Stimulated activated CD4-positive, alpha-beta T cell treated with anti-CD3 and anti-CD28 coated beads, Interleukin-15, amount 100 ng/mL, for 48 hours (primary cell): ENCODE data around the gene CACNA1S.

Source experiments
- DNase-seq, 2 donors: peaks; one replicate each; pipeline ENCODE4 v3.0.0-alpha.2; 2020; ENCODE audit warnings: low read depth in 2 of 2

Gene CACNA1S

DNA sequence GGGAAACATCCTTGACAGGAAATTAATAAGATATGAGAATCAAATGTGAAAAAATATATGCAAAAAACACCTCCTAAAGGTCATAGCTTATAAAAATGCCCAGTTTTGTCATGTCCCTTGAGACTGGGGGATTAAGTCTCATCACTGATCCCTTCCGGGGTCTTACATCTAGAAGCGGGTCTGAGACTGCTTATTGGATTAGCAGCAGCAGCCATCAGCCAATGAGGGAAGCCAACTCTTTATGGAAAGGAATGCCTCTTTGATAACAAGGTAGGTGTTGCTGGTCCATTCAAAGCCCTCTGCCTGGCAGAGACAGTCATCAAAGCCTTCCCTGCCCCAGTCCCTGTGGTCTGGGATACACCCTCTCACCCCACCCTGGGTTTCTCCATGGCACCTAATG, 3.9 kb upstream of the CACNA1S start:
- no peak for DNase-seq

DNA sequence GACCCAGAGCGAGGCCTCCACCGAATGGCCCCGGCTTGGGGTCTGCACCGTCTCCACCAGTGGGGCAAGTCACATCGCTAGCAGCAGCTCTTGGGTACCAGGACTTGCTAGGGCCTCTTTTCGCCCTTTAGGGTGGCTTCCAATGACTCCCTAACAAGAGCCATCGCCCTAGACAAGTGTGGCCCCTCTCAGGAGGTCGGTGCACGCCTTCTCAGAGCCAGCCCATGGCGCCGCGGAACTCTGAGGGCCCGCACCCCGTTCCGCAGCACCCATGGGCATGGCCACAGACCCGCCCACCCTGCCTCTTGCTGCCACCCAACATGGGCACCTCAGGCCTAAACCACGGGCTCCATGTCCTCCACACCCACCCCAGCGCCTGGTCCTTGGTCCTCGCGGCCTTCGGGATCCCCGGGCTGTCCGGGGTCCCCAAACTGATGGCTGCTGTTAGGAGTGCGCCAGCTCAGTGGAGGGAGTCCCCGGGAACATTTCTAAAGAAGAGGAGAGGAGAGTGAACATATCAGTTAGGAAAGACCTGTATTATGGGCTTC, 3.2 kb upstream of the CACNA1S start:
- no peak for DNase-seq

DNA sequence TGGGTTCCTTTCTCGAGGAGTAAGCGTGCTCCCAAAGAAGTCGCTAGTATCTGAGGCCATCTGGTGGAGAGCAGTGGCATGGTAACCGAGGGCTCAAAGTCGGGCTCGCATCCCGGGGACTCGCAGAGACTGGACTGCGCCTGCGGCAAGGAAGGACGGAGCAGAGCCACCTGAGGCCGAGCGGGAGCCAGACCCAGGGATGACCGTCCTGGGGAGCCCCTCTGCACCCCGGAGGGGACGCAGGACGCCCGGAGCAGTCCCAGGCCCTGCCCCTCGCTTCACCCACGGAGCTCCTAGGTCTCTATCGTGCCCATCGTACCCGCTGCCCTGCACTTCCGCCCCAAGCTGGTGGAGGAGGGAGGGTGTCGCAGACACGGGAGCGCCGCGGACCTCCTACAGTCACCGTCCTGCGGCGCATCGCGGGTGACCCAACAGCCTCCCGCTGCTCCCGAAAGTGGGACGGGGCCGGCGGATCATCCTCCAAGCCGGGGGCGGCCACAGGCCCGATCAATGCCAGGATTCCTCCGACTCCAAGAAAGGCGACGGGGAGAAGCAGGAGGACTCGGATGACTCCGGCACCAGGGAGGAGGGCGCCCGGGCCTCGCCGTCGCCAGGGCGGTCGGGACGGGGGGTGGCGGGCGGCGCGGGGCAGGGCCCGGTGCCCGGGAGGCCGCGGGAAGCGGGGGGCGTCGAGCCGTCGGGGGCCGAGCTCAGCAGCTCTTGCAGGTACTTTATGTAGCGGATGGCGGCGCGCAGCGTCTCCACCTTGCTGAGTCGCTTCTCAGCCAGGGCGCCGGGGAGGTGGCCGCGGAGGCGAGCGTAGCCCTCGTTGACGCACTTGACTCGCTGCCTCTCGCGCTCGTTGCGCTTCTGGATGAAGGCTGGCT, 2.3 kb upstream of the CACNA1S start:
- DNase-seq: peak; percentile 64 to 69

DNA sequence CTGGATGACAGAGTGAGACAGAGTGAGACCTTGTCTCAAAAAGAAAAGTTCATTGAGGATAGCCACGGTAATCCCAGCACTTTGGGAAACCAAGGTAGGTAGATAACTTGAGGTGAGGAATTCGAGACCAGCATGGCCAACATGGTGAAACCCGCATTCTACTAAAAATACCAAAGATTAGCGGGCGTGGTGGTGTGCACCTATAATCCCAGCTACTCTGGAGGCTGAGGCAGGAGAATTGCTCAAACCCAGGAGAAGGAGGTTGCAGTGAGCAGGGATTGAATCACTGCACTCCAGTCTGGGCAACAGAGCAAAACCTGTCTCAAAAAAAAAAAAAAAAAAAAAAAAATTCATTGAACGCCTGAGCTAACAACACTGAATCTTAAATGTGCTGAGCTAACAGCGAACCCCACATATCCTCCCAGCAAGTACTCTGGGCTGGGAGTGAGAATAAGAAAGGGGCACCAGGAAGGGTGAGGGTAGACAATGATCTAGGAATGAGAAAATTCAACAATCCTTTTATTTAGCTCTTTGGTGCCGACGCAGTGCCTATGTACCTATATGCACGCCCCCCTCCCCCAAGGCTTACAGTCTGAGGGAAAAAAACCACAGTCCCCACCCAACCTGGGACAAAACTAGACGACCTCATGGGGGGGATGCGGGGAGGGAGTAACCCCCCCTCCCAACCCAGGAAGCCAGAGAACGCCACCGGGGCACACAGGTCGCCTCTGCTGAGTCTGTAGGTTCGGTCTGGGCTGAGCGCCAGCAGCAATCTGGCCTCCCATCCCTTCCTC, 1.4 kb upstream of the CACNA1S start:
- no peak for DNase-seq

DNA sequence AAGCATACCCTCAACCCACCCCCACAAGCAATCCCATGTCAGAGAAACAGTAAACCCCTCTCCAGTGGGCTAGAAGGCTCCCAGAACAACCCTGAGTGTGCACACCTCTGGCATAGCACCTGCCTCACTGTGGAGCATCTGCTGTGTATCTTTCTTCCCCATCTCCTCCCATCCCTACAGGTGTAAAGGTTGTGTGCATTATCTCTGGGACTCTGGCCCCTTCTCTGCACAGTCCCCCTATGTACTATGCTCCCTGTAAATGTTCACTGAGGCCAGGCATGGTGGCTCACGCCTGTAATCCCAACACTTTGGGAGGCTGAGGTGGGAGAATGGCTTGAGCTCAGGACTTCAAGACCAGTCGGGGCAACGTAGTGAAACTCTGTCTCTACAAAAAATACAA, 700 bp upstream of the CACNA1S start:
- no peak for DNase-seq

DNA sequence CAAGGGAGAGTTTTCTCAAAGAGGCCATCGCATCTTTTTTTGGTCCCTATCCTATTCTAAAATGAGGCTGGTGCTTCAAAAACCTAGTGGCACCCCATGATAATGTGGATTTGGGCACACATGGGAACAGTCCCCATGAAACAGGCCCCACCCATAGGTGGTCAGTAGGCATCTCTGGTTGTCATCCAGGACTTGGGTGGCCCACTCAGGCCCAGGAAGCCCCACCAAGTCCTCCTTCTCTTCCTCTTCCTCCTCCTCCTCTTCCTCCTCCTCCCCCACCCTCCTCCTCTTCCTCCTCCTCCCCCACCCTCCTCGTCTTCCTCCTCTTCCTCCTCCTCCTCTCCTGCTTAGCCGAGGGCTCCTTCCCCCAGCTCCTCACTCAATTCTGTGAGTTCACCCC, 554 bp downstream of the CACNA1S start:
- DNase-seq: no peak

DNA sequence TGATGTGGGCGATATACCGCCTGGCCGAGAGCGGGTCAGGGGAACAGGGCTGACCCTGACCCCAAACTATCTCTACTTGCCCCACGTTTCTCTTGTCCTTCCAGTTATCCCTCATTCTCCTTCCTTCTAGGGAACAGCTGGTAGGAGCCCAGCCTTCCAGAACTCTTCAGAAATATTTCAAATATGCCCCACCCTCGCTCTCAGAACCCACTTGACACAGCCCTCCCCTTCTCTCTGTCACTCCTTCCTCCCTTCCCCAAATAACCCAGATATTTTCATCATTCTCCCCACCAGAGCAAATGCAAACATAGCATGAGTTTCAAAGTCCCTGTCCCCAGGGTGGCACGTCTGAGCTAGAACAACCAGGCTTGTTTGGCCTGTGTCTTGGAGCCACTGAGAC, 1.1 kb downstream of the CACNA1S start:
- no peak for DNase-seq

DNA sequence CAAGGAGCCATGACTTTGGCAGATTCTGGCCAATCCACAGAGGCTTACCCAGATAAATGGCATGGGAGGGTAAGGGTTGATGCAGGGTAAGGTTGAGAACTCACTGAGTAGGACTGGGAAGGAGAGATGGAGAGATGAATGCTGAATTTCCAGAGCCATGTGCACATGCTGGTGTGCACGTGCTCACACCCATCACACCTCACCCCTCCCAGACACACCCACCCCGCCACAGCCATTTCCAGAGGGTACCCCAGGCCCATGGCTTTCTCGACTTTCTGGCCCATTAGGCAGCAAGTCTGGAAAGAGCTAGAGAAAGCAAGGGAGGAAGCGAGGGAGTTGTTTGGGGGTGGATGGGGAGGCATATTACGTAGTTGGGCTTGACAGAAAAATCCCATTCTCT, 1.6 kb downstream of the CACNA1S start:
- DNase-seq: no peak

DNA sequence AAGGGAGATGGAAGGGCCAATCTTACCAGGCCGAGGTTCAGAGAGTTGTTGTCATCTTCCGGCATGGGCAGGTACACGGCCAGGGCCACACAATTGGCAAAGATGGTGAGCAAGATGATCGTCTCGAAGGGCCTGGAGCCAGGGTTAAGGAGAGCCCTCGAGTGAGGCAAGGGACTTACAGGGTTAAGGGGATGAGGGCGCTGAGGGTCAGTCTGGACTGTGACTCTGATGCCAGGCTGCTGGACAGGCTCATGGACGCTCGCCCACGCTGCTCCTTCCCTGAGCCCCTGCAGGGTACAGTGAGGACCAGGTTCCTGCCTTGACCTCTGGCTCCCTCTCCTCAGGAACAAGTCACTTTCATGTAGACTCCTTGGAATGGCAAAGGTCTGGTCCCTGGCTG, 2.1 kb downstream of the CACNA1S start:
- no peak for DNase-seq

DNA sequence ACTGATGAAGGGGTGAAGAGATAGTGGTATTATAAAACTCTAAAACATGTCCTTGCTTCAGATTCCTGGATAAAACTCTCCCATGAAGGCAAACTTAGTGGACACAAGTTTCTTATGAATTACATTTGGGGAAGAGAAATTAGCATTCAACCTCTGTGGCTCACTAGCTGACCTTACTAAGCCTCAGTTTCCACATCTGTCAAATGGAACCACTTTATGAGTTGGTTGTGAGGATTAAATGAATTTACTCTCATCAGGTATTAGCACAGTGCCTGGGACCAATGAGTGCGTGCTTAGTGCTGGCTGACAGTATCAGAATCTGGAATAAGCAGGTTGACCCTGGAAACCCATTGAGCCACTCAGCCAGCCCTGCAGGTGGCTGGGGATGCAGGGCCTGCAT, 2.6 kb downstream of the CACNA1S start:
- DNase-seq: no peak

DNA sequence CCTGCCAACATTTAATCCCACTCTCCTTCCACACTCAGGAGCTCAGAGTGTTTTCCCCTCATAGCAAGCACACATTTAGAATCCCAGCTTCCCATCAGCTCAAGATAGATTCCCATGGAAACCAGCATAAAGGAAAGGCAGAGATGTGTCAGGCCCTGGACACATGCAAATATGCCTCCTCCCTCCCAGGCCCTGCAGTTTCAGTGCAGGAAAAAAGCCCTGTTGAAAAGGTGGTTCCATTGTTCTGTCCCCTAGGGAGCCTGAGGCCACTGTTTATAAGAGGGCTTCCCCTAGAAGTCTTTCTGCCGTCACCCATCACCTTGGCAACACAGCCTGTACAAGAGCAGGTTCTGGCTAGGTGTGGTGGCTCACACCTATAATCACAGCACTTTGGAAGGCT, 3.6 kb downstream of the CACNA1S start:
- no peak for DNase-seq

DNA sequence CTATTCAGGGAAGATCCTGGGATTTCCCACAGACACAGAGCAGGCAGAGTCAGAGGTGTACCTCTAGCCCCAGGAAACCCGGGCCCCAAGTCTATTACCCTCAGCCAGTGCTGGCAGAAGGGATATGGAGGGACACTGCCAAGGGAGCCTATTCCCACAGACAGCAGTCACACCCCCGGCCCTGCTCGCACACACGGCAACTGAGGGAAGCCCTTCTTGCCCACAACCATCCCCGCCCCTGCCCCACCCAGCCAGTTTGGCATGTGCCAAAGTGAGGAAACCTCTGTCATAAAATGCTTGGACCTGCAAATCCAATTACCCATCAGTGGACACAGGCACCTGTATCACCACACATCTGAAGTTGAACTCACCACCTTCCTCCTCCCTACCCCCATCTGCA, 6.5 kb downstream of the CACNA1S start:
- no peak for DNase-seq

DNA sequence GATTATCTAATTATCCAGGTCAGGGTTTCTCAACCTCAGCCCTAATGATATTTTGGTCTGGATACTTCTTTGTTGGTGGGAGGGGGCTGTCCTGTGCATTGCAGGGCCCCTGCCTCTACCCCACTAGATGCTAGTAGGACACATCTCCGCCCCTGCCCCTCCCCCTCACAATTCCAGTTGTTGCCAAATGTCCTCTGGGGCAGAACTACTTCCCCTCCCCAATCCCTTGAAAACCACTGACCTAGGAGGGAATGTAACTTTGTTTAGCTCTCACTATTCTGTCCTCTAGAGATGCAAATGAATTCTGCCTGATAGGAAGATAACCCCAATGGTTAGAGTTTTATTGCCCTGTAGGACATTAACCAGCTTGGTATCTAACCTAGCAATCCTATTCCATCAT, 8.1 kb downstream of the CACNA1S start:
- no peak for DNase-seq

DNA sequence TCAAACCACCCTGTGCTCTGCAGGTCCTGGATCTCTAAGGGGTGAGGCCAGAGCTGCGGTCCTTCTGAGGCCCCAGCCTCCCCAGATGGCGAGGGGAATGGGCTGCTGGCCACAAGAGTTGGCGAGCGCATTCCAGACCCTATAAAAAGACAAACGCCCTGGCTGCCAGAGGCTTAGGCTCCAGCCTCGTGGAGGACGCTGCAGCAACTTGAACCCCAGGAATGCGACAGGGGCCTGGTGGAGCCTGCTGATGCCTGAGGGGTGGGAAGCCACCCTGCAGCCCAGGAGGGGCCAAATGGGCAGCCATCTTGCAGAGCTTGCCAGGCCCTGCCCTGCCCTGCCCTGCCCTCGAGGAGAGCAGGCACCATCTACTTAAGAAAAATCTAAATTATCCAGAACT, 8.6 kb downstream of the CACNA1S start:
- no peak for DNase-seq

DNA sequence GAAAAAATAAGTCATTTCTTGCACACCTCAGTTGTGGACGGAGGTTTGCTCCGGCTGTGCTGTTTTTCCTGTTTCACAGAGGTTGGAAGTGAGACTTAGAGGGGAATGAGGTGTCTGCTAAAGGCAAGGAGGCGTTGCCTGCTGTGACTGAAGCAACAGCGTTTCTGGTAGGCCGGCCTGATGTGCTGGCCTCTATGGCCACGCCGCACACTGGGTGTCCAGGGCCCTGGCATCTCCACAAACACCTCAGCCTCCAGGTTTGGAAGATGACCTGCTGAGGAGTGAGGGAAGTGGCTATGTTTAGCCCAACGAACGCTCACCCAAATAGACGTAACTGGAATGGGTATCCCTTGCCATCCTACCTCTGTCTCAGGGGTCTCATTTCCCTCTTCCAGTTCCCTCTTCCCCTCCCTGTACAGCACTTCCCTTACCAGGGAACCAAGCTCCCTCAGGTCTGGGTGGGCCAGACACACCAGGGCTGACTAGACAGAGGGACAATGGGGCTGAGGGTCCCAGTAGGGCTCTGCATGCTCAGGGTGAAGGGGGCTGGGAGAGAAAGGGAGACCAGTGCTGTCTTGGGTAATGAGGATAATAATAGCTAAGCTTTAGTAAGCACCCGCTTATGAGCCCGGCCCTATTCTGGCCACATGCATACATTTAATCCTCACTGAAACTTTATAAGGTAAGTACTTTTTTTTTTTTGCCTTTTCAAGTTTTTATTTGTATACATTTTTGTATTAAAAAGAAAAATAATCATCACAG, 11.9 kb downstream of the CACNA1S start:
- no peak for DNase-seq

DNA sequence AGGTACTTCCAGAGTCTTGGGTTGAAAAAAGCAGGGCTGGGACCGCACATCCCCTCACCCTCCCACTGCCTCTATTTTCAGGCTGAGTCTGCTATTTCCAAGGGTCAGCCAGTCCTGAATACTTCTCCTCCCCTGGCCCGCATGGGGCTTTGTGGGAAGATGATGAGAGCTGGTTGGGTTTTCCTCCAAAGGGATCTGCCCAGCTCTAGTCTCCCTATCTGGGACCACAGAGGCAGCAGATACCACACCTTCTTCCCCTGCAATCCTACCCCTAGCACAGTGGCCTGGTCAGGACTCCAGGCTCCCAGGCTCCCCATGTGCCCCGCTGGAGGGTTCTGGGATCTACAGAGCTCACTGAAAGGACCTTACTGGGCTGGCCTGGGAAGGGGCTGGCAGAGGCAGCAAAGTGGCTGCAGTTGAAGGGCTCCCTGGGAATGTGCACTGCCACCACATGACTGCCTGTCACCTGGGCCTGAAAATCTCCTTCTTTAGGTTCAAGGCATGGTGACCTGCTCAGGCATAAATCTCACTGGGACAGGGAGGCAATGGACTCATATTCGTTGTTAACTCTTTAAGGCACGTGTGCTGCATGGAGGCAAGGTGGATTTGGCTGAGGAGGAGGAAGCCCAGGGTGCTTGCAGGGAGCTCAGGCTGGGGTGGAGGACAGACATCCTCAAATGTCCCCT, 13.1 kb downstream of the CACNA1S start:
- DNase-seq: no peak

DNA sequence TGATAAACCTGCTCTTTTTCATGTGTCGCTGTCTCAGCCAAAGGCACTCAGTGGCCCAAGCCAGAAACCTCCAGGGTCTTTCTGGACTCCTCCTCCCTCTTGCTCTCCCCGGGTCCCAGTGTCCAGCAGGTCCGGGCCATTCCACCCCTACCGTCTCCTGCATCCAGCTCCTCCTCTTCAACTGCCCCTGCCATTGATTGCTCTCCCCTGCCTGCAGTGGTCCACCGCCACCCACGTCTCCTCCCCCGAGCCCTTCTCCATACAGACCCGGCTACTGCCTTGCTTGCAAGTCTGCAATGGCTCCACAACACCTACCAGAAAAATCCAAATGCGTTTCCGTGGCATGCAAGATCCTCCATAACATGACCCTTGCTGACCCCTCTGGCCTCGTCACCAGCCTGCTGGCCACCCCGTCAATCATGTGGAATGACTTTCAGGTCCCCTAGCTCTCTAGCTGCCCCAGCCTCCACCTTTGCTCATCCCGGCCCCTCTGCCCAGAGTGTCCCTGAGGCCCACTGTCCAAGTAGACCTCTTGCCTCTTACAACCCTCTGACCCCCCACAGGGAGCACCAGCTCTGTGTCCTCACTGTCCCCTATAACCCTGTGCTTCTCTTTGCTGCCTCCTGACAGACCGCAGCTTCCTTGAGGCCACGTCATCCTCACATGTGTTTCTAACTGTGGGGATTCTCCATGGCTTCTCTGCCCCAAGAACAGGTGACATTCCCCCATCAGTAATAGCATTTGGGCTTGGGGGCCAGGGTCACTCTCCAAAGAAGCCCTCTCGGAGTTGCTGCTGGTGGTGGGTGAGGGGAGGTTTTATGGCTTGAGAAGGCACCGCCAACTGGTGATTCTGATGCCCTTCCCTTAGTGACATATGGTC, 15.0 kb downstream of the CACNA1S start:
- no peak for DNase-seq

DNA sequence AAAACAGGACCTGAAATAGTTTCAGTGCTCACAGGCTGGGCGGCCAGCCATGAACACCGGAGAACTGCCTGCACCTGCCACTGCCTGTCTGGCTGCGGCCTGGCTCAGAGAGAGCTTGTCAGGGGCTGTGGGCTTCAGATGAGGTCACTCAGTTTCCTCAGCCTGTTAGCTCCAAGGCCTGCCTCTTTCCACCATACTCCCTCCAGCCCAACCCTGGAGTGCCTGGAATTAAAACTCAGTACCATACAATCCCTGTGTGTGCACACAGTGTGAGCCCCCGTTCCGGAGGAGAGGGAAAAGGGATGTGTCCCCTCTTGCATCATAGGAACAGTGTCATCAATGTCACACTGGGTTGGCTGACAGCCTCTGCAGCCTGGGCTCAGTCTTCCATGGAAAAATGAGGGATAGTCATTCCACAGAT, 16.2 kb downstream of the CACNA1S start:
- no peak for DNase-seq

DNA sequence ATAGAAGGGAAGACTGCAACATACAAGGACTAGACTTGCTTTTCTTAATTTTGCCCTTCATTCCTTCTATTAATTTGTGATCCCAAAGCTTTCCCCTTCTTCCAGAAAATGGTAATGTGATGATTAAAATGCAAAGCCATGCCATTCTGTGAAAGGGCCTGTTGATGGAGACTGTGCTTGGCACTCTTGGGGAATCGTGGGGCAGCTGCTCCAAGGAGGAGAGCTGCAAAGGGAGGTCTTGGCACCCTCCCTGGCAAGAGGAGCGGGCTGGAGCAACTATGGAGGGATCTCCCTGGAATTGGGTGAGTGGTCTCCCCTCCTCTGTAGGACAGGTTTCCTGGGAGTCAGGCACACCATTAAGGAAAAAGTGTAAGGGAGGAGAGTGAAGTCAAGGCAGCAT, 16.6 kb downstream of the CACNA1S start:
- DNase-seq: no peak

DNA sequence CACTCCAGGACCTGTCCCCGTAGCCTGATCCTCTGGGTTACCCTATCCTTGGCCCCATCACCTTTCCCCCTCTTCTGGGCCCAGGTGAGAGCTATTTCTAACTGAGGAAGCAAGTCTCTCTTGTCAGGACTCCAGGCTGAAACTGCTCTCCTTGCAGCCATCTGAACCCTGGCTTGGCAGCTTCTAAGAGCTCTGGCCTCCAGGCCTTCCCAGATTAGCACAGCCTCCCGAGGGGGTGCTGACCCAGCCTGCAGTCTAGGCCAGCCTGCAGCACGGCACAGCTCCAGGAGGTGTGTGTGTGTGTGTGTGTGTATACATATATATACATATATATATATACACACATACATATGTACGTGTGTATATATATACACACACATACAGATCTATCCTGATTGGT, 17.4 kb downstream of the CACNA1S start:
- no peak for DNase-seq

DNA sequence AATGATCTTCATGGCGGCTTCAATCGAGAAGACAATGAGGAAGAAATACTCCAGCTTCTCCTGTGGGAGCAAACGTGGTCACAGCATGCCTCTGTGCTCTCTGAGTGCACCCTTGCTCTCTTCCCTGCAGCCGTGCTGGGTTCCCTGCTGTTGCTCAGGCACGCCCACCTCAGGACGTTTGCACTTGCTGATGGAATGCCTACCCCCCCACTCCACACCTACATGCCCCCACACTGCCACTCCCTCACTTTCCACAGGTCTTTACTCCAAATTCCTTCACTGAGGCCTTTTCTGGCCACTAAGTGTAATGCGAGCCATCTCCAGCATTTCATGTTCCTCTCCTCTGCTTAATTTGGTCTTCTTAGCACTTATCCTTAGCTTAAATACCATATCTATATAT, 18.3 kb downstream of the CACNA1S start:
- no peak for DNase-seq
